Type B pancreatic cell (in vitro differentiated cells): ENCODE measurements around the gene AMPD2. TPM values are rescaled to one million over a fixed set of nuclear protein-coding genes. Genes with fewer than 3 reads are reported as not detected.

ENCODE experiments used
- DNase-seq: peaks from one replicate; pipeline ENCODE4 v3.0.0; 2021; ENCODE audit warnings: mixed read lengths; ENCODE audit not compliant: unreplicated experiment; ENCODE audit errors: extremely low spot score
- H3K27ac Mint-ChIP-seq: 2 replicates; pipeline ENCODE4 v1.8.0; 2021; ENCODE audit warnings: mild to moderate bottlenecking, mixed read lengths
- H3K27me3 Mint-ChIP-seq: 2 replicates; pipeline ENCODE4 v1.8.0; 2021; ENCODE audit warnings: mixed read lengths
- H3K36me3 Mint-ChIP-seq: 2 replicates; pipeline ENCODE4 v1.8.0; 2021; ENCODE audit warnings: mixed read lengths
- H3K4me1 Mint-ChIP-seq: one replicate; pipeline ENCODE4 v1.8.0; 2021; ENCODE audit warnings: mixed read lengths; ENCODE audit not compliant: unreplicated experiment
- H3K4me3 Mint-ChIP-seq: 2 replicates; pipeline ENCODE4 v1.8.0; 2021; ENCODE audit warnings: mild to moderate bottlenecking, mixed read lengths
- H3K9me3 Mint-ChIP-seq: 2 replicates; pipeline ENCODE4 v1.8.0; 2021; ENCODE audit warnings: mixed read lengths
- total RNA-seq: library from RNA; stranded (reverse); gene quantifications from 2 replicates; pipeline ENCODE4 v1.2.1, GENCODE V29; 2021; ENCODE audit warnings: low replicate concordance
- TF ChIP-seq, protein P1 (sequence below): fragments of 200-600 bp; sonication (generic); conservative IDR thresholded peaks from 2 replicates; pipeline ENCODE4 v1.5.0; 2021; ENCODE audit warnings: antibody characterized with exemption, mild to moderate bottlenecking

AMPD2 gene
- total RNA-seq, 1 donor from 2014 or later = 105 TPM

DNA sequence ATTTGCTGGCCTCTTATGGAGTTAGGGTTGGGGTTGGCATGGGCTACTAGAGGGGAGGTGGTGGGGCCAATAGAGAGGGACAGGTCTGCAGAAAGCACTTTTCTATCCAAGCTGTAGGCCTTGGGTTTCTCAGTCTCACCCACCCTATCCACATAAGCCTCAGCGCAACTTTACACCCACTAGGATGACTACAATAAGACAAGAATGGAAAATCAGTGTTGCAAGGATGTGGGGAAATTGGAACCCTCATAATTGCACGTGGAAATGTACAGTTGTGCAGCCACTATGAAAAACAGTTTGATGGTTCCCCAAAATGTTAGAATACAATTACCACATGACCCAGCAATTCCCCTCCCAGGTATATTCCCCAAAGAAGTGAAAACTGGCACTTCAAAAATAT is 22.2 kb downstream of the AMPD2 start:
- H3K4me3 Mint-ChIP-seq = no peak overlapping the region
- DNase-seq = no peak
- peaks cover under 1% of the 10 kb centered on the region for H3K9me3 Mint-ChIP-seq
- peaks cover 22% of the 10 kb centered on the region for H3K4me1 Mint-ChIP-seq
- no peak overlapping the region for H3K27ac Mint-ChIP-seq
- H3K27me3 Mint-ChIP-seq = no peaks in the 10 kb centered on the region
- TF ChIP-seq, protein P1, sequence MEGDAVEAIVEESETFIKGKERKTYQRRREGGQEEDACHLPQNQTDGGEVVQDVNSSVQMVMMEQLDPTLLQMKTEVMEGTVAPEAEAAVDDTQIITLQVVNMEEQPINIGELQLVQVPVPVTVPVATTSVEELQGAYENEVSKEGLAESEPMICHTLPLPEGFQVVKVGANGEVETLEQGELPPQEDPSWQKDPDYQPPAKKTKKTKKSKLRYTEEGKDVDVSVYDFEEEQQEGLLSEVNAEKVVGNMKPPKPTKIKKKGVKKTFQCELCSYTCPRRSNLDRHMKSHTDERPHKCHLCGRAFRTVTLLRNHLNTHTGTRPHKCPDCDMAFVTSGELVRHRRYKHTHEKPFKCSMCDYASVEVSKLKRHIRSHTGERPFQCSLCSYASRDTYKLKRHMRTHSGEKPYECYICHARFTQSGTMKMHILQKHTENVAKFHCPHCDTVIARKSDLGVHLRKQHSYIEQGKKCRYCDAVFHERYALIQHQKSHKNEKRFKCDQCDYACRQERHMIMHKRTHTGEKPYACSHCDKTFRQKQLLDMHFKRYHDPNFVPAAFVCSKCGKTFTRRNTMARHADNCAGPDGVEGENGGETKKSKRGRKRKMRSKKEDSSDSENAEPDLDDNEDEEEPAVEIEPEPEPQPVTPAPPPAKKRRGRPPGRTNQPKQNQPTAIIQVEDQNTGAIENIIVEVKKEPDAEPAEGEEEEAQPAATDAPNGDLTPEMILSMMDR = no peak
- H3K36me3 Mint-ChIP-seq = no peaks in the 10 kb centered on the region

GRCh38 chr1:109642626-109643025 is 23.0 kb downstream of the AMPD2 start:
- Mint-ChIP-seq H3K4me1 (peaks cover 20% of the 10 kb centered on the region), H3K27me3 (no peaks in the 10 kb centered on the region), H3K27ac (no peak overlapping the region), H3K9me3 (peaks cover 4% of the 10 kb centered on the region), H3K4me3 (no peak overlapping the region), H3K36me3 (no peaks in the 10 kb centered on the region)
- TF ChIP-seq, protein P1 = no peak
- DNase-seq = no peak

- Mint-ChIP-seq H3K4me3 (no peak overlapping the region), H3K27me3 (no peaks in the 10 kb centered on the region), H3K9me3 (peaks cover 4% of the 10 kb centered on the region), H3K4me1 (peaks cover 20% of the 10 kb centered on the region), H3K36me3 (no peaks in the 10 kb centered on the region), H3K27ac (peak overlapping the region; percentile 36)
- TF ChIP-seq, protein P1 = peak; percentile 89
- DNase-seq = peak; percentile 87
Observed at GRCh38 chr1:109643385-109644230, 24.0 kb downstream of the AMPD2 start.

GRCh38 chr1:109644670-109645069 is 25.0 kb downstream of the AMPD2 start:
- Mint-ChIP-seq H3K27me3 (no peaks in the 10 kb centered on the region), H3K27ac (no peak overlapping the region), H3K4me3 (no peak overlapping the region), H3K9me3 (peaks cover 4% of the 10 kb centered on the region), H3K4me1 (peaks cover 20% of the 10 kb centered on the region), H3K36me3 (no peaks in the 10 kb centered on the region)
- peak; percentile 67 for DNase-seq
- TF ChIP-seq, protein P1 = no peak

- DNase-seq = no peak
- peaks cover 20% of the 10 kb centered on the region for H3K4me1 Mint-ChIP-seq
- TF ChIP-seq, protein P1 = peak; percentile 55
- peaks cover 4% of the 10 kb centered on the region for H3K9me3 Mint-ChIP-seq
- H3K27ac Mint-ChIP-seq = no peak overlapping the region
- H3K4me3 Mint-ChIP-seq = peak overlapping the region; percentile 29
- peaks cover 22% of the 10 kb centered on the region for H3K27me3 Mint-ChIP-seq
- H3K36me3 Mint-ChIP-seq = no peaks in the 10 kb centered on the region
Observed at GRCh38 chr1:109649491-109649914, 29.9 kb downstream of the AMPD2 start.
